Stimulated activated CD8-positive, alpha-beta memory T cell treated with anti-CD3 and anti-CD28 coated beads, Interleukin-12 subunit alpha, Interleukin-12 subunit beta, amount 100 ng/mL, for 24 hours (primary cell): ENCODE results near the gene NT5DC4.
A peak's percentile ranks its signal among the peaks of the same experiment; 100 is the strongest.

Source experiments
- DNase-seq: peaks from one replicate; pipeline ENCODE4 v3.0.0-alpha.2; 2020; ENCODE audit errors: extremely low read depth

NT5DC4 gene

DNA sequence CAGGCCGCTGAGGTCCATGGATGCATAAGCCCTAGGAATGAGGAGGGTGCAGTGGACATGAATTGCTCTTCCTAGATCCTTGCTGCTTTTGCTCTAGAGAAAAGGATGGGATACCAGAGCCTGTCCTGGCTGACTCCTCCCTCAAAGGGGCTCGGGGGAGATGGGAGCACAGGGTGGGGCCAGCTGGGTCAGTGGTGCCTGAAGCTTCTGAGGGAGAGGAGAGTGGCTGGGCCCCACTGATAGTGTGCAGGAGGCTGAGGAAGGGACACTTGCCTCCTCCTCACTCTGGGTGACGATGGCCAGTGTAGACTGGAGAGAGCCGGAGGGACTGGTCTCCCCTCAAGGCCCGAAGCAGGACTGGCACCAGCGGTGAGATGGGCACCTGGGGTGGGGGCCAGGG, at the start of gene NT5DC4:
NT5DC4 (plus strand) TSS at position 236 of the 400 bp plus-strand sequence; CDS start at position 296, 60 bp downstream.
- DNase-seq: no peak

DNA sequence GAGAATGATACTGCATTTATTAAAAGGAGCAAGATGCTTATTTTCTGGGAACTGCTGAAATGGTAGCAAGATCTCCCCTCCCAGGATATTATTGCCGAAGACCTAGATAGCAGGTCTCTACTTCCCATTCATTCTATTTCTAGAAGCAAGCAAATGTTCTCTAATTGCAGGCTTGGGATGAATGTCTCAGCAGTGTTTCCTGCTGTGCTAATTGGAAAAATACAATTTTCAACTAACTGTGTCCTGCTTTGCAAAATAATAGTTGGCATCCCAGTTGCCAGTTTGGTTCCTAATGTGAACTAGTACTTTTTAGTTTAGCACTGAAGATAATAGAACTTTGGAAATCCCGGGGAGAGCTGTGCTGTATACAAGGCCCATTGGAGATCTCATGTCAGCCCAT, 49.0 kb upstream of the NT5DC4 start:
- DNase-seq: no peak

DNA sequence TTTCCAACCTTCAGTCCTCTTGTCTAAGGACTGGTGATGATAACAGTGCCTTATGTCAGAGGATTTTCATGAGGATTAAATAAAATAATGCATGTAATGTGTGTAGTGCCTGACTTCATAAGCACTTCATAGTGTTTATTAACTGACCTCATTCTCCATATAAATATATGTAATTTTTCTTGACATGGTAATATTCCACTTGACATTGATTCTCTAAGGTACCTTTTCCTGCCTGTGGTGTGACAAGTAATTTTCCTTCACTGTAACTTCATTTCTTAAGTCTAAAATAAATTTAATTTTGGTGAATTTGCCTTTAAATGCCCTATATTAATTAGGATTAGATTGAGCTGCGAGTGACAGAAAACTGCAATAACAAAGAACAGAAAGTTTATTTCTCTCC, 47.8 kb upstream of the NT5DC4 start:
- DNase-seq: no peak

DNA sequence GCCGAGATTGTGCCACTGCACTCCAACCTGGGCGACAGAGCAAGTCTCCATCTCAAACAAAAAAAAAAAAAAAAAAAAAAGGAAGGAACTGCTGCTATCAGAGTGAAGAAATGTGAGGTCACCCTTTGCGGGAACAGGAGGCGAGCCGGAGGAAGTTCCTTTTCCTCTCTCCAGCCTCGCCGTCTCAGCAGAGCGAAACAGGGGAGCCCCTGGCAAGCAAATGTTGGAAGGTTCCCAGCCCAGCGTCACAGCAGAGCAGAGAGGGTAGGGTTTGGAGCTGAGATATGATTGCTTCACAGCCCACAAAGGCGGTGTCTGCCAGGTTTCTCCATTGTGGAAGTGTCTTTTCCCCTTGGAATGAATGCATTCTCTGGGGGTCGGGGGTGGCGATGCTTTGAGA, 46.6 kb upstream of the NT5DC4 start:
- DNase-seq: no peak

DNA sequence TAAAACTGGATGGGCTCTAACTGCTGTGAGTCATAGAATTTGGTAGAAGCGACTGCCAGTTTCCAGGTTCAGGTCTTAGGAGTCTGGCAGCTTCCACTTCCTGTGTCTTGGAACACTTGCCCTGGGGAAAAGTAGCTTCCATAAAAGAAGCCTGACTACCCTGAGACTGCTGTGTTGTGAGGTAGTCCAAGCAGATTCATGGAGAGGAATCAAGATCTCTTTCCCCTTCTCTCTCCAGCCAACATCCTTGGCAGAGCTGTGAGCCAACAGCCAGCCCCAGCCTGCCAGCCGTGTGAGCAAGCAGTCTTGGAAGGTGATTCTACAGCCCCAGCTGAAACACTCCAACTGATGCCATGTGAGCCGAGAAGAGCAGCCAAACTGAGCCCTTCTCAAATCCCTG, 41.3 kb upstream of the NT5DC4 start:
- no peak for DNase-seq

DNA sequence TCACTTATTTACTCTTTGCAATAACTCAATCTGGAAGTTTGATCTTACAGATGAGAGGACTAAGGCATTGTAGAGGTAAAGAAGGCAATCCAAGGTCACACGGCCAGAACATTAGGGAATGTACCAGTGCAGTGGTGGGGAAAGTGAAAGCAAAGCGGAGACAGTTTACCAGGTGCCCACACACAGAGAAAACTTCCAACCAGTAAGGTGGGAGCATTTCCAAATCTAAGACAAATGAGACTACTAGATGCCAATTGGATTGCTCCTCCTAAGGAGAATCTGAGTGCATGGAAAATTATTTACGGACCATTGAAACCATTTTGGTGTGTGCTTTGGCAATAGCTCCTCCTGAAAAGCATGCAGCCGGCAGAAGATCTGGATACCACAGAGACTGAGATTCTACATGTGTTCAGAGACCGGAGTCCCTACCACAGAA, 40.1 kb upstream of the NT5DC4 start:
- no peak for DNase-seq

DNA sequence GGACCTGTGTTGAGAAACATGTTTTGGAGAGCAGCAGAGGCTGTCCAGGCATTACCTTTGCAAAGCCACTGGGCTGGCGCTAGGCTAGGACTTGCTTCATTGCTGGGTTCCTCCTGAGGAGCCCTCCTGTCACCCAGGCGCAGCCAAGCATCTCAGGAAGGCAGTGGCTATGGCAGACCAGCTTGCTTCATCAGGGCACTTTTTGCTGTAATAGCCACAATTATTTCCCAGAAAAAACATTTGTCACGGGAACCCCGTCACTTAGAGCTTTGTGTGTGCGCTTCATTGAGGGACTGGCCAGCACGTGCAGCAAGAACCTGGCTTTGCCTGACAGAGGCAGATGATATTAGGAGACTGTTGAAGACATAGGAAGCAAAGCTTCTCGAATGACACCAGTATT, 38.7 kb upstream of the NT5DC4 start:
- no peak for DNase-seq

DNA sequence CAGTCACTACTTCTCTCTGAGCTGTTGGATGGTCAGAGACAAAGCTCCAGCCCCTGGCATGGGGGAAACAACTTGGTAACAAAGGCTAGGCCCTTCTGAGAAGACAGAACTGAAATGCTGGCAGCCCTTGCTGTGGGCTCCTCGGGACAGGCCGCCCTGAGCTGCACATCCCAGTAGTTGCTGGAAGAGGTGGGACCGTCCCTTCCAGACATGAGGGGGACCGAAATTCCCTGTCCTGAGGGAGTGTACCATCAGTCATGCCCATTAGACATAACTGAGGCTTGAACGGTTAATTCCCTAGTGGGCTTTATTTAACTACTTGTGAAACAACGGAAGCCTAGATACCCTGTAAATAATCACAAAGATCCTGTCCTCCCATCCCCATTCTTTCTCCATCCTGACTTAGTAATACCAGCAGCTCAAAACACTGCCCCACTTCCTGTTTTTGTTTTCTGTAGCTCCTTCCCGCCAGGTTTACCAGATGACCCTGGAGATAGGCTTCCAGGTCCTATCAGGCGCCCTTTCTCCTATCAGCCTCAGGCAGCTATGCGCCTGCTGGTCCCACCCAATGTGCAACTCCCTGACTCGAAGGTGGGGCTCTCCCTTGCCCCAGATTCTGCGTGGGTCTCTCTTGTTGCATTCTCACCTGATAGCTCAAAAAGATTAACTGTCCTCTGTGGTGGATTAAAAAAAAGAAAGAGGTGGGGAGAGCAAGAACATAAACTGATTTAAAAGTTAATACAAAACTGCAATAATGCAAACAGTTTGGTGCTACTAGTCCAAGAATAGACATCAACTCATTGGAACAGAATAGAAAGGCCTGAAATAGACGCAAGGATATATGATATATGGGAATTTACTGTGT, 37.0 kb upstream of the NT5DC4 start:
- no peak for DNase-seq

DNA sequence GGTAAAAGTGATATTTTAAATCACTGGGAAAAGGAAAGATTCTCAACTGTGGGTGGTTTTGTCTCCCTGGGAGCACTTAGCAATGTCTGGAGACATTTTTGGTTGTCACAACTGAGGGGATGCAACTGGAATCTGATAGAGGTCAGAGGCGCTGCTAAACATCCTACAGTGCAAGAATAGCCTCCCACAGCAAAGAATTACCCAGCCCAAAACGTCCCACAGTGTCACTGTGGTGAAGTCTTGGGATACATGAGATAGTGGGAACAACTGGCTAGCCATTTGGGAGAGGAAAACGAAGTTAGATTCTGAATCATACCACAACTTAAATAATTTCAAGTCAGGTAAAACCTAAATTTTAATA, 36.4 kb upstream of the NT5DC4 start:
- DNase-seq: no peak

DNA sequence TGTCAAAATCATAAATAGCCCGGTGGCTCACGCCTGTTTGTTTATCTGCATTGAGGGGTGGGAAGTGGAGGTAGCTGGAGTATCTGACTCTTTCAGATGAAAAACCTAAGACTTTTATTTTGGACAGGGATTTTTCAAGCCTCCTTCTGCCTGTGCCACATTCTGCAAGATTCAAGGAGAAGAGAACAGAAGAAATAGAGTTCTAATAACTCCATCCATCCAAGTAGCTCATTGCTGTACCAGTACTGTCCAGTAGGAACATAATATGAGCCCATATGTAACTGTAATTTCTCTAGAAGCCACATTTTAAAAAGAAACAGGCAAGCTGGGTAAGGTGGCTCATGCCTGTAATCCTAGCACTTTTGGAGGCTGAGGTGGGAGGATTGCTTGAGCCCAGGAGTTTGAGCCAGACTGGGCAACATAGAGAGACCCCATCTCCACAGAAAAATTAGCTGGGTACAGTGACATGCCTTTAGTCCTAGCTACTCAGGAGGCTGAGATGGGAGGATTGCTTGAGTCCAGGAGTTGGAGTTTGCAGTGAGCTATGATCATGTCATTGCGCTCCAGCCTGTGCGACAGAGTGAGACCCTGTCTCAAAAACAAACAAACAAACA, 35.4 kb upstream of the NT5DC4 start:
- DNase-seq: no peak

DNA sequence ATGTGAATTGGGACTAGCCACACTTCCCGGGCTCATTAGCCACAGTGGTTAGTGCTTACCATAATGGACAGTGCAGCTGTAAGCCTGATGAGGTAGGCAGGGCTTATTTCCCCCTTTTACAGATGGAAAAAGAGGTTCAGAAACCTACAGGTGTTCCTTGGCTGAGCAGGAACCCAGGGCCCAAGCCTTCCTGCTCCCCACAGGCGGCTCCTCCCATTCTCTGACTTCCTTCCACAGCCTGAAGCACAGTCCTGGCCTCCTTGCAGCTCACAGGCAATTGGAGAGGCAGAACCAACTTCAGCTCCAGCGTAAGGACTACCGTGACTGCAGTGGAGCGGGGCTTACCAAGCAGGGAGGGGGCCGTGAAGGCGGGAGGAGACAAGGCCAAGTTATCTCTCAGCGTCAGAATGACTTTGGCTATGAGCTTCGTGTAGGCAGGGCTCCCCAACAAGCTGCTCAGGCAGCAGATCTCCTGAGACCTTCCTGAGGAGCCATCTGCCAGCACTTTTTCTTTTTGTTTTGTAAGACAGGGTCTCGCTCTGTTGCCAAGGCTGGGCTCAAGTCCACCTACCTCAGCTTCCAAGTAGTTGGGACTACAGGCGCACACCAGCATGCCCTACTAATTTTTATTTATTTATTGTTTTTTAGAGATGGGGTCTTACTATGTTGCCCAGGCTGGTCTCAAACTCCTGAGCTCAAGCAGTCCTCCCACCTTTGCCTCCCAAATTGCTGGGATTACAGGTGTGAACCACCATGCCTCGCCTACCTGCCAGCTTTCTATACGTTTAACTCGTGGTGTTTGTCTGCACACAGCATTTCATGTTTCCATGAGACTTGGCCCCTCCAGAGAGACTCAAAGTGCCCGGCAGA, 34.2 kb upstream of the NT5DC4 start:
- no peak for DNase-seq

DNA sequence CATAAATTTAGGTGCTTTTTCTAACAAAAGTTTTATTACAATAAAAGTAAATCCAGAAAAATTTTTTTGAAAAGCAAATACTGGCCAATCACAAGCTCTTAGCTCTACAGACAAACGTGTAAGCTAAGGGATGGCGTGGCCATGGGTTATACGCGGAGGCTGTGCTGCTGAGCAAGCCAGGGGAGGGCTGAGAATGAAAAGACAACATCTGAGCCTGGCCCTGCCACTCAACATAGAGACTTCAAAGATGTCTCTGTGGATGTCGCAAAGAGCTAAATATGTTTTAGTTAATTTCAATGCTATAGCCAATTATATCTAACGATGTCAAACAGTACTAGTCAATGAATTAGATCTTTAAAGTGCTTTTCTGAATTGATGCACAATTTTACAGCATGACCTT, 33.3 kb upstream of the NT5DC4 start:
- DNase-seq: no peak

DNA sequence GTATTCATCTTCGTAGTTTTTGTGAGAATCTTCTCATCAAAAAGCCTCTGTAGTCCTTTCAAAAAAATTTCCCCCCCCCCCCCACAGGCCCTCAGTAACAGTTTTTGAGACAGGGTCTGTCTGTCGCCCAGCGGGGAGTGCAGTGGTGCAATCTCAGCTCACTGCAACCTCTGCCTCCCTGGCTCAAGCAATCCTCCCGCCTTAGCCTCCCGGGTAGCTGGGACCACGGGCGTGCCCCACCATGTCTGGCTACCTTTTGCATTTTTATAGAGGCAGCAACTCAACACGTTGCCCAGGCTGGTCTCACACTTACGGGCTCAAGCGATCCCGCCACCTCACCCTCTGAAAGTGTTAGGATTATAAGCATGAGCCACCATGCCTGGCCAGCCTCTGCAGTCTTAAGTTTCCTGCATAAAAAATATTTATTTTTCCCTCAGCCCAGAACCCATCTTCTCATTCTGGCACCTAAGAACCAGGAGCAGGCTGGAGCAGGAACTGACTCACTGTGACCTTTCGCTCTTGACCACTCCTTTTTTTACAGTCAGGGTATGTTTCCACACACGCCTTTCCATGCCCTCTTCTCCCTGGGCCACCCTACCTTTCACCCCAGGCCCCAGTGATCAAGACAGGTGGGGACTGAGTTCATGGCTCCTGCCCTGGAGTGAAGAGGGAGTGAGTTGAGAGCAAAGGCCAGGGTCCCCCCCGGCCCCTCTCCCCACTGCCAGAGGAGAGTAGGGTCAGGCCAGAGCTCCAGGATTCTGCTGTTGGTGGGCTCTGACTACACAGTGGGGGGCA, 32.5 kb upstream of the NT5DC4 start:
- DNase-seq: no peak

DNA sequence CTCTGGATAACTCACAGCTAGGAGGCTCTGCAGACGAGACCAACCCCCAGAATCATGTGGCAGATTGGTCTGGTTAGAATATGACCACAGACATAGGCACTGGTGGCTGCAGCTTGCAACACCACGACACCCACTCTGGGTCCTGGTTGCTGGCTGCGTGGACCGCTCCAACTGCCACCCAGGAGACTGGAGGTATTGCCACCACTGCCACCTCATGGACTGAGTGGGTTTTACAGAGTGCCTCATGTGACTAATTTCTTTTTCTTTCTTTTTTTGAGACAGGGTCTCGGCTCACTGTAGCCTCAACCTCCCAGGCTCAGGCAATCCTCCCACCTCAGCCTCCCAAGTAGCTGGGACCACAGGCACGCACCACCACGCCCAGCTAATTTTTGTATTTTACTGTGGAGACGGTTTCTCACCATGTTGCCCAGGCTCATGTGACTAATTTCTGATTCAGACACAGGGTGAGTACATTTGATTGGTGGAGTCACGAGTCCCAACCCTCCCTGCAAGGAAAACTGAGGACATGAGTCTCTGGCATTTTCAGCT, 29.9 kb upstream of the NT5DC4 start:
- DNase-seq: peak; percentile 19

DNA sequence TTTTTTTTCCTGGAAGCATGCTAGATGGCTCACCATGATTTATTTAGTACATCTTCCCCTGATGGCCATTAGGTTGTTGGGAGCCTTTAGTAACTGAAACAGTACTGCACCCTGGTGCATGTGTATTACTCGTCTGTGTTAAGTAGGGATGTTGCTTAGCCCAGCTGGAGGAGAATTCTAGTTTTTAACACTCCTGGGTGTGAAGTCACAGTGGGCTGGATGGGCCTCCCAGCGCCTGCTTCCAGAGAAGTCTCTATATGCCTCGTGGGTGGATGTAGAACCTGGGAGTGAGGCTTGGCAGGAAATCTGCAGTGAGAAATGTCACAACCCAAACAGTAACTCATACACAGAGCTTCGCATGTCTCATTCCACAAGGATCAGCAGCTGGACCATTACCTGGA, 28.9 kb upstream of the NT5DC4 start:
- DNase-seq: no peak

DNA sequence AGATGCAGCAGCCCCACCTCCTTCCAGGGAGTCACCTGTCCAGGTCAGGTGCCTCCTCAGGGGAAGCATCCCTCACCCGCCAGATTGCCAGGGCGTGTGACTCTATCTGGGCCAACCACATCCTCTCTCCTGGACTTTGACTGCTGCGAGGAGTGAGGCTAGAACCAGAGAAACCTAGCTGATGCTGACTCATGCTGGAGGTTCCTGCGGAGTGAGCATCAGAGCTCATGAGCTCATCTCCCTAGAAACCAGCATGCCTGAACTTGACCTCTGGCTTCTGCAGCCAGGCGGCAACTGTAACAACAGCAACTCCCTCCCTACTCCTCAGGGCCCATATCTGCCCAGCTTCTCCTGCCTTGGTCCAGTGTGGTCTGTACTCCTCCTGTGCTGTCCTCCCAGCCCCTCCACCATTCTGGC, 28.3 kb upstream of the NT5DC4 start:
- DNase-seq: peak; percentile 8

DNA sequence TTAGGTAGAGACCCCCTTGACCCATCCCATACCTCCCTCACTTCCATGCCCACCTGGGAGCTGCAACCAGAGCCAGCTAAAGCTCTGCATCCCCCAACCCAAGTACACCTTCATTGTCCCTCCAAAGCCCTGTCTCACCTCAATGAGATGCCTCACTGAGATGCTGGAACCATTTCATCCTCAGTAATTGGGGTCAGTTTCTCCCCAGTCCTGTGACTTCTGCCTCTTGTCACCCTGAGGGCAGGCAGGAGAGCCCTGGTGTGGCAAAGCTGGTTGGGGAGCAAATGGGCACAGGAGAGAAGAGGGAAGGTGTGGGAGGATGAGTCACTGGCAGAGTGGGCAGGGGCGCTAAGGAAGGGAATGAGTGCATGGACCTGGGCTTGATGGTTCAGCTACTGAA, 27.9 kb upstream of the NT5DC4 start:
- peak; percentile 9 for DNase-seq

DNA sequence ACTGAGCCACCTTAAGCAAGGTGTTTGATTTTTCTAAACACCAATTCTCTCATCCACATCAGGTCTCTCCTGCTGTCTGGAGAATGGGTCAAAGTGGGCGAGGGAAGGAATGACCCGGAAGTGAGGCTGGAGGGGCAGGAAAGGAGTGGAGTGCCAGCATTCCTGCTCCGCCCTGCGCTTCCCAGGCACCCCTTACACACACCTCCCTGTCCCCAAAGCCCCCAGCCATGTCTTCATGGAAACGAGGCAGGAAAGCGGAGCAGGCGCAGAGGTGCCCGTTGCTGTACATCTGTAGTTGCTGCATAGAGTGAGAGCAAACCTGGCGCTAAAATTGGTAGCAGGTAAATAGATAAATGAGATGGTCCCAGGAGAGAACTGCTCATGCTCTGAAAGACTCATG, 27.2 kb upstream of the NT5DC4 start:
- no peak for DNase-seq

DNA sequence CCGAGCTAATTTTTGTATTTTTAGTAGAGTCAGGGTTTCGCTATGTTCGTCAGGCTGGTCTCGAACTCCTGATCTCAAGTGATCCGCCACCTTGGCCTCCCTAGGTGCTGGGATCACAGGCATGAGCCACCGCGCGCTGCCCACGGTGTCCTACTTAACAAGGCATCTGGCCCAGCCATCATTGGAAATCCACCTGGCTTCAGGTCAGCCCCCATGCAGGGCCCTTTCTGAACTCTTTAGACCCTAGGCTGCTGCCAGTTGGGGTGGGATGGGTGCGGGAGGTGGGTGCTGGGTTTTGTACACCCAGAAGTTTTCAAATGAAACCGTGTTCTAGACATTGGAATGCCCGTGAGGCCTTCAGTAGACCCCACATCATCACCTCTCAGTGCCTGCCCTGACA, 26.6 kb upstream of the NT5DC4 start:
- no peak for DNase-seq

DNA sequence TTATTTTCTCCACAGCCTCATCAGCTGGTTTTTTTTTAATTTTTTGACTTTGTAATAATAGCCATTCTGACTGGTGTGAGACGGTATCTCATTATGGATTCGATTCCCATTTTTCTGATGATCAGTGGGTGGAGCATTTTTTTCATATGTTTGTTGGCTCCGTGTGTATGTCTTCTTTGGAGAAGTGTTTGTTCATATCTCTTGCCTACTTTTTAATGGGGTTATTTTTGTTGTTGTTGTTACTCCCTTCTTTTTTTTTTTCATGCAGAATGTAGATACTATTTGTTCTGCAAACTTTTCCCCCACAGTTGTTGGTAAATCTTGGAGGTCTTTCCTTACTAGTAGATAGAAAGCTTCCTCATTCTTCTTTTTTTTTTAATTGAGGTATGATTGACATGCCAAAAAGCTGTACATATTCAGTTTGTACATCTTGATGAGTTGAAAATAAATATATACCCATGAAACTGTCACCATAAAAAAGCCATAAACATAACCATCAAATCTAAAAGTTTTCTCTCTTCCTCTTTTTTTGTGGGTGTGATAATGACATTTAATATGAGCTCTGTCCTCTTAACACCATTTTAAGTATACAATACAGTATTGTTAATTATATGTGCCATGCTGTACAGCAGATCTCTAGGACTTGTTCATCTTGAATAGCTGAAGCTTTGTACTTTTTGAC, 21.8 kb upstream of the NT5DC4 start:
- no peak for DNase-seq
